MM.1S (cell line): ENCODE measurements around the gene CD200R1L.

Experiments
- CTCF ChIP-seq: fragments of 300-600 bp; sonication (generic); IDR thresholded peaks from 2 replicates; pipeline ENCODE4 v1.5.1; 2016; ENCODE audit warnings: antibody characterized with exemption, low read length, mixed read lengths
- EZH2phosphoT487 ChIP-seq: fragments of 300-600 bp; sonication (generic); IDR thresholded peaks from 2 replicates; pipeline ENCODE4 v1.6.1; 2018; ENCODE audit warnings: antibody characterized with exemption, low read length

GRCh38 chr3:112875561-112875960 lies 28.9 kb upstream of the CD200R1L start:
- TF ChIP-seq CTCF (no peak), EZH2phosphoT487 (no peak)
